Stomach smooth muscle (tissue), 2 donors: ENCODE data around the gene IRS1.

Experiments used
- H3K27ac ChIP-seq: one replicate; pipeline ENCODE4 v1.7.0; 2013; ENCODE audit warnings: mild to moderate bottlenecking, low read length, inconsistent platforms
- H3K27me3 ChIP-seq, 2 donors: one replicate each; pipeline ENCODE4 v1.7.0; 2013; ENCODE audit warnings: low read length in 2 of 2; ENCODE audit not compliant: insufficient read depth in 2 of 2, control insufficient read depth in 1 of 2
- H3K36me3 ChIP-seq, 2 donors: one replicate each; pipeline ENCODE4 v1.7.0; 2013; ENCODE audit warnings: low read length in 2 of 2; ENCODE audit not compliant: control insufficient read depth in 2 of 2, insufficient read depth in 2 of 2
- H3K4me1 ChIP-seq: one replicate; pipeline ENCODE4 v1.7.0; 2013; ENCODE audit warnings: low read length; ENCODE audit not compliant: control insufficient read depth, insufficient read depth
- H3K4me3 ChIP-seq, 2 donors: one replicate each; pipeline ENCODE4 v1.7.0; 2013; ENCODE audit warnings: low read length in 2 of 2
- H3K9ac ChIP-seq, 2 donors: one replicate each; pipeline ENCODE4 v1.7.0; 2013; ENCODE audit warnings: low read length in 2 of 2, mild to moderate bottlenecking in 1 of 2
- H3K9me3 ChIP-seq, 2 donors: one replicate each; pipeline ENCODE4 v1.7.0; 2013; ENCODE audit warnings: low read length in 2 of 2; ENCODE audit not compliant: control insufficient read depth in 2 of 2
- donor health status: healthy.
- donor health status: Pancreatic carcinoma.

IRS1 gene

GRCh38 chr2:226690461-226691024, 109.1 kb downstream of the IRS1 start:
- no peak overlapping the region for H3K9ac ChIP-seq
- H3K4me1 ChIP-seq: no peaks in the 10 kb centered on the region
- peak overlapping the region; percentile 2 to 23 for H3K4me3 ChIP-seq
- no peaks in the 10 kb centered on the region for H3K36me3 ChIP-seq
- no peaks in the 10 kb centered on the region for H3K27me3 ChIP-seq
- H3K9me3 ChIP-seq: no peaks in the 10 kb centered on the region
- no peak overlapping the region for H3K27ac ChIP-seq

GRCh38 chr2:226687641-226688253, 111.9 kb downstream of the IRS1 start:
- Histone ChIP-seq H3K27ac (no peak overlapping the region), H3K9me3 (no peaks in the 10 kb centered on the region), H3K36me3 (no peaks in the 10 kb centered on the region), H3K4me1 (no peaks in the 10 kb centered on the region), H3K27me3 (no peaks in the 10 kb centered on the region), H3K4me3 (no peak overlapping the region), H3K9ac (no peak overlapping the region)

GRCh38 chr2:226684563-226684959, 115.1 kb downstream of the IRS1 start:
- no peaks in the 10 kb centered on the region for H3K4me1 ChIP-seq
- no peaks in the 10 kb centered on the region for H3K36me3 ChIP-seq
- H3K9ac ChIP-seq: no peak overlapping the region
- H3K27ac ChIP-seq: no peak overlapping the region
- no peaks in the 10 kb centered on the region for H3K27me3 ChIP-seq
- H3K9me3 ChIP-seq: no peaks in the 10 kb centered on the region
- H3K4me3 ChIP-seq: no peak overlapping the region

GRCh38 chr2:226683944-226684562, 115.6 kb downstream of the IRS1 start:
- Histone ChIP-seq H3K9me3 (no peaks in the 10 kb centered on the region), H3K4me1 (no peaks in the 10 kb centered on the region), H3K36me3 (no peaks in the 10 kb centered on the region), H3K27me3 (no peaks in the 10 kb centered on the region), H3K9ac (no peak overlapping the region), H3K27ac (no peak overlapping the region), H3K4me3 (no peak overlapping the region)

GRCh38 chr2:226683196-226683595, 116.4 kb downstream of the IRS1 start:
- H3K27ac ChIP-seq: no peak overlapping the region
- no peaks in the 10 kb centered on the region for H3K4me1 ChIP-seq
- no peaks in the 10 kb centered on the region for H3K27me3 ChIP-seq
- H3K9ac ChIP-seq: no peak overlapping the region
- H3K9me3 ChIP-seq: no peaks in the 10 kb centered on the region
- H3K36me3 ChIP-seq: no peaks in the 10 kb centered on the region
- H3K4me3 ChIP-seq: no peak overlapping the region
